Measurements from ENCODE around the gene DRICH1.
"Not testable (repeated sequence)": the region's sequence is repeated elsewhere in the genome, so short reads cannot be mapped to it uniquely, and the experiment has no call there.

Gene DRICH1

DNA sequence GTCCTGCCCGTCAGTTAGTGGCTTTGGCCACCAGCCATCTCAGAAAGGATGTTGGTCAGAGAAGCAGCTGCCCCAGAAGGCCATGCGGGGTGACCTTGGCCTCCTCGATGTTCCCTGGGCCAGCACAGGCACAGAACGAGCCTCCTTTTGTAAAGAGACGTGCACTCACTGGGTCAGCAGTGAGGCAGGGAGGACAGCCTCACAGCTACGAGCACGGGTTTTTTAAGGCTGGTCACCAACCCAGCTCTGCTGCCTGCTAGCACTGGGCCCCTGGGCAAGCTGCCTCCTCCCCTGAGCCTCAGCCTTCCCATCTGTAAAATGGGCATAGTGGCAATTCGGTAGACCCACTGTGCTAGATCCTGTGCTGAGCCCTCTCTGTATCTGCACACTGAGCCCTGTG, 62.8 kb downstream of the DRICH1 start:
- no peak for DNase-seq (ENCODE audit: low read depth in 2 of 2)

DNA sequence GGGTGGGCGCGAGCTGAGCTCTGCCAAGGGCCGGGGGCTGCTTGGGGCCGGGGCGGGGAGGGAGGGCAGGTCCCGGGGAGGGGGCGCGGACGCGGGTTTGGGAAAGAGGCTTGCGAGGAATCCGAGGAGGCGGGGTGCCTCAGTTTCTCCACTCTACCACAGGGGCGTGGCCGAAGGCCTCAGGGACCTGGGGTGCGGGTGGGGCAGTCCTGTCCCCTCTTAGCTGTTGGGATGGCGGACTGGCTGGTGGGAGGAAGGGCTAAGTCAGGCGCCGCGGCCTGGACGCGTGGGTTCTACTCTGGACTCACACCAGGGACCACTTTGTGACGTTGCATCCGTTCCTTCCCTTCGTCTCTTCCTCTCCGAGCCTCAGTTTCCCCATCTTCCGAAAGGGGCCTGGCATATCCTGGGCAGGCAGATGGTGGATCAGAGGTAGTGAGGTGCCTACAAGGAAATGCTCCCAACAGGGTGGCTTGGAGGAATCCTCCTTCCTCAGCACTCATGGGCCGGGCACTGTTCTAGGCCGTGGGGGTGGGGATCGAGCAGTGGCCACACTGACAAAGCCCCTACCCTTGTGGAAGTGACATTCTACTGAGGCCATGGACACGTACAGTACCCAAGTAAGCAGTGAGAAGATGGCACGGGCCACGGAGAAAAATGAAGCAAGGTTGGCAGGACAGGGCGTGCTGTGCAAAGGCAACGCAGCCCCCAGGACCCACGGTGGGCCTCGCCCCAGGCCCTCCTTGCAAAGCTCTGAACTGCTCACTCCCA, 65.2 kb downstream of the DRICH1 start:
- DNase-seq (ENCODE audit: low read depth in 2 of 2): no peak

DNA sequence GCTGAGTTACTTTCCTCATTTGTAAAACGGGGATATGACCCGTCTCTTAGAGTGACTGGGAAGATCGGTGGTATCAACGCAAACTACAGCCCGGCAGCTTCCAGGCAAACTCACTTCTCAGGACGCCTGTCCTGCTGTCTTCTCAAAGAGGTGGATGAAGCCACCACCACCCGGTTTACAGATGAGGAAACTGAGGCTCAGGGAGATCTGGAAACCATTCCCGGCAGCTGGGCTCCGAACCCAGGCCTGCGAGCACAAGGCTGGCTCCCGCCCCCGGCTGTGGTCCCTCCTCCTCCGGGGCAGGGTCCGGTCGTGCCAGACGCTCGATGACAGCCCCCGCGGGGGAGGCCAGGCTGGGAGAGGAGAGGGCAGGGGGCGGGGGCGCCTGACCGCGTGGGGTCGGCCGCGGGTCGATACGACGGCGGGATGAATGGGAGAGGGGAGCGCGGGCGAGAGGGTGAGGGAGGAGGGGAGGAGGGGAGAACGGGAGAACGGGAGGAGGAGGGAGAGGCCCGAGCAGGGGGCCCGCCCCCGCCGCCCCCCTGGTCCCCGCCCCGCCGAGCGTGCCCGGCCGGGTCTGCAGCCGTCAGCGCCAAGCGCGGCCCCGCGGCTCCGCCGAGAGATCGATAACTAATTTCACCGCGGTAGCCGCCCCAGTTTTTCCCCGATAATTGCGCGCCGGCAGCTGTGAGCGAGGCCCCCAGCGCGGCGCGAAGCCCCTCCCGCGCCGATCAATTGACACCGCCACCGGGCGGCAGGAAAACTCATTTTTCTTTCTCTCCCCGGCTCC, 66.0 kb downstream of the DRICH1 start:
- DNase-seq (ENCODE audit: low read depth in 2 of 2): no peak

DNA sequence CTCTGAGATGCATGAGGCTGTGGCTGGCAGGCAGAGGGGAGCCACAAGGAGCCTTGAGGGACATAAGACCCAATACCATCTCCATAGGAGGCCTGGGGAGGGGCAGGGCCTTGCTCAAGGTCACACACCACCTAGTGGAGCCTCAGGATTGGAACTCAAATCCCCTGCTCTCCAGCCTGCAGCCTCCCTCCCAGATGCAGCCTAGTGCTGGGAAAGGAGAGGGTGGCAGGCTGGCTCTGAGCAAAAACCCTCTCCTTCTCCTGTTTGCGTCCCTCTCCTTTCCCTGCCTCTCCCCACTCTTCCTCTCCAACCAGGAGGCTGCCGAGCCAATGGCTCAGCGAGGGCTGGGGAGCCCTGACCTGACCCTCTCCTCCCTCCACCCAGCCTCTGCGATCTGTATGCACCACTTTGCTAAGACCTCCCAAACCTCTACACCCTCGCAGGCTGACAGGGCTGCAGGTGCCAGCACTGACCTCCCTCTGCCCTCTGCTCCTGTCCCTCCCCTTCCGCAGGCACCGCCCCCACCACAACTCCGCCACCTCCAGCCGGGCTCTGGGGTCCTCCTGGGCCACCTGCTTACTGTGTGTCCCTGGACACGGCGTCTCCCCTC, 66.7 kb downstream of the DRICH1 start:
- DNase-seq (ENCODE audit: low read depth in 2 of 2): no peak

DNA sequence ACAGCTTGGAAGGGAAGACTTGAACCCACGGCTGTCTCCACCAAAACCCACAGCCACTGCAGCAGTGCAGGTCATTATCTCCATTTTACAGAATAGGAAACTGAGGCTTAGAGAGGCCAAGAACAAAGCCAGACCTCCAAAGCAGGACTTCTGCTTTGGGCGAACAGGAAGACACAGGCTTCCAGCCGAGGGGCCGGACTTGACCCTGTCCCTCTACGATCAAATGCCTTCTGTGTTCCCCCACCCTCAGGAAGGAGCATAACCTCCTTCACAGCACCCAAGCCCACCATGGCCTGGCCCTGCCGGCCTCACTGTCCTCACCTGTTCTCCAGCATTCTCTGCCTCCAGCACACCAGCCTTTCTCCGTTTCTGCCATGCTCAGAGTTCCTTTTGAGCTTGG, 67.8 kb downstream of the DRICH1 start:
- no peak for DNase-seq (ENCODE audit: low read depth in 2 of 2)

DNA sequence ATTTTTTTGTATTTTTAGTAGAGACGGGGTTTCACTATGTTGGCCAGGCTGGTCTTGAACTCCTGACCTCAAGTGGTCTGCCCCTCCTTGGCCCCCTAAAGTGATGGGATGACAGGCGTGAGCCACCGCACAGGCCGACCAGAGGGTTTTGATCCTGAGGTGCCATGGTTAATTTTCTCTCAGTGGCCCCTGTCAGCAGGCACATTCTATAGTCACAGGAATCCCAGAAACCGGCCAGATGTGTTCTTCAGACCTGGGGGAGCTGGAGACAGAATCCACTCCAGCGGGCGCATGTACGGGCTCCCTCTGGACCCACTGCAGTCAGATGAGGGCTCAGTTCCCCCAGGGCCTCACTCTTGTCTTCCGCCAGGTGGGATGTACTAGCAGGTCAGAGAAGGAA, 69.0 kb downstream of the DRICH1 start:
- DNase-seq (ENCODE audit: low read depth in 2 of 2): no peak

DNA sequence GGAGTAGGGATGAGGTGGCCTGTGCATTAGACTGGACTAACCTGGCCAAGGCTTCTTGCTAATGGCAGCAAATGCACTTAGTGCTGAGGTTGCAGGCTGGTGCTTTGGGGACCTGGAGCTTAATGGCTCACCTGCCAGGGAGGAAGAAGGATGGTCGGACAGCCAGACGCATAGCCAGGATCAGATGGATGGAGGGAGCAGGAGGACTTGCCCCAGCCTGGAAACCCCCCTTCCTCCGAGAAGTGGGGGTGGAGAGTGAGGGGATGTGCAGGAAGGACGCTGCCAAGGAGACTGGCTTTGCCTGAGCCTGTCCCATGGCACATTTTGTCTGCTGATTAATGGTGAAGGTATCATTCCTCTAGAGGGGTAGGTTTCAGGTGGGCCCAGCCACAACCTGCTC, 69.9 kb downstream of the DRICH1 start:
- no peak for DNase-seq (ENCODE audit: low read depth in 2 of 2)

DNA sequence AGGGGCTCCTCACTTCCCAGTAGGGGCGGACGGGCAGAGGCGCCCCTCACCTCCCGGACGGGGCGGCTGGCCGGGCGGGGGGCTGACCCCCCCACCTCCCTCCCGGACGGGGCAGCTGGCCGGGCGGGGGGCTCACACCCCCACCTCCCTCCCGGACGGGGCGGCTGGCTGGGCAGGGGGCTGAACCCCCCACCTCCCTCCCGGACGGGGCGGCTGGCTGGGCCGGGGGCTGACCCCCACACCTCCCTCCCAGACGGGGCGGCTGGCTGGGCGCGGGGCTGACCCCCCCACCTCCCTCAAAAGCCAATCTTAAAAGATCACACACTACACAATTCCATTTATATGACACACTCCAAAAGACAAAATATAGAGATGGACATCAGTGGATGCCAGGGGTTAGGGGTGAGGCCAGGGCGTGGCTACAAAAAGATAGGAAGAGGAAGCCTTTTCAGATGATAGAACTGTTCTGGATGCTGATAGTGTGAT, 71.1 kb downstream of the DRICH1 start:
- DNase-seq (ENCODE audit: low read depth in 2 of 2): not testable (repeated sequence)

DNA sequence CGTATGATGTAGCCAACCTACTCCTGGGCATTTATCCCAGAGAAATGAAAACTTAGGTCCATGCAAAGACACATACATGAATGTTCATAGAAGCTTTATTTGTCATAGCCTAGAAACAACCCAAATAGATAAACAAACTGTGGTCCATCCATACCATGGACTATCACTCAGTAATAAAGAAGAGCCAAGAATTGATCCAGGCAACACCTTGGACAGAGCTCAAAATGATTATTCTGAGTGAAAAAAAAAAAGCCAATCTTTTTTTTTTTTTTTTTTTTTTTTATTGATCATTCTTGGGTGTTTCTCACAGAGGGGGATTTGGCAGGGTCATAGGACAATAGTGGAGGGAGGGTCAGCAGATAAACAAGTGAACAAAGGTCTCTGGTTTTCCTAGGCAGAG, 71.9 kb downstream of the DRICH1 start:
- not testable (repeated sequence) for DNase-seq (ENCODE audit: low read depth in 2 of 2)
